GM13976 (cell line): Measurements from ENCODE around the gene GTPBP3.

Source experiments
- DNase-seq: peaks from one replicate; pipeline ENCODE4 v3.0.0; 2012; ENCODE audit warnings: low spot score
- CTCF ChIP-seq: IDR thresholded peaks from 2 replicates; pipeline ENCODE4 v1.5.1; 2012; ENCODE audit warnings: borderline replicate concordance, mild to moderate bottlenecking; ENCODE audit not compliant: insufficient read depth; ENCODE audit errors: extremely low read depth, missing control alignments, control extremely low read depth
- in situ Hi-C: fragments of 300-500 bp; cut with MboI; formaldehyde crosslinking; loops from one replicate; pipeline ENCODE4 v1.12.0; 2022; ENCODE audit warnings: low sequenced_read_pairs, mixed read lengths, inconsistent platforms; ENCODE audit not compliant: unreplicated experiment

GTPBP3 gene

GRCh38 chr19:17296273-17296672, 41.1 kb upstream of the GTPBP3 start:
- no peak for DNase-seq
- no peak for TF ChIP-seq CTCF
- in situ Hi-C loops: loop anchor here (10.0 kb wide), 1 partner anchor 89 kb away; no protein-coding TSS in a partner anchor

GRCh38 chr19:17296976-17297375, 40.4 kb upstream of the GTPBP3 start:
- in situ Hi-C loops: loop anchor here (10.0 kb wide), 1 partner anchor 88 kb away; no protein-coding TSS in a partner anchor
- no peak for TF ChIP-seq CTCF
- DNase-seq: no peak

- DNase-seq: no peak
- in situ Hi-C loops: no loop called here
- TF ChIP-seq CTCF: no peak
Measured at GRCh38 chr19:17300992-17301619, 36.2 kb upstream of the GTPBP3 start.

- TF ChIP-seq CTCF: no peak
- in situ Hi-C loops: no loop called here
- no peak for DNase-seq
Measured at GRCh38 chr19:17302391-17303166, 34.8 kb upstream of the GTPBP3 start.

GRCh38 chr19:17303167-17303939, 34.0 kb upstream of the GTPBP3 start, which contains the start of gene ABHD8:
Gene ABHD8, minus strand, starts transcription at chr19:17303425. Its CDS starts 1,809 bp downstream, at chr19:17301616.
- in situ Hi-C loops: no loop called here
- TF ChIP-seq CTCF: peak; percentile 37
- DNase-seq: peak; percentile 96

GRCh38 chr19:17303940-17304267, 33.4 kb upstream of the GTPBP3 start:
- no peak for TF ChIP-seq CTCF
- in situ Hi-C loops: no loop called here
- no peak for DNase-seq
